DLD1 (cell line): Measurements from ENCODE around the gene SLC49A3.

ENCODE experiments used
- in situ Hi-C: cut with HindIII; loops from 2 replicates; pipeline ENCODE4 v1.10.0; 2017; ENCODE audit warnings: low sequenced_read_pairs

Gene SLC49A3

DNA sequence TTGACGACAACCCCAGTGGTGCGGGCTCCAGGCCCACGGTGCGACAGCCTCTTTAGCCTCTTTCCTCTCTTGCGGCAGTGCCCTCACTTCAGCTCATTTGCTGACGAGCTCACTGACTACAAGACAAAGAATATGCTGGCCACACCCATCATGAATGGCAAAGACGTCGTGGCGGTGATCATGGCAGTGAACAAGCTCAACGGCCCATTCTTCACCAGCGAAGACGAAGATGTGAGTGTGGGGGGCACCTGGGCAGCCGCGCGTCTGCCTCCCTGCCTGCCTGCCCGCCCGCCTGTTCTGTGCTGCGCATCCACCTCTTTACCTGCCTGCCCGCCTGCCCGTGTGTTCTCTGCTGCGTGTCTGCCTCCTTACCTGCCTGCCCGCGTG lies 54.4 kb downstream of the SLC49A3 start:
- in situ Hi-C loops, result no loop called here

DNA sequence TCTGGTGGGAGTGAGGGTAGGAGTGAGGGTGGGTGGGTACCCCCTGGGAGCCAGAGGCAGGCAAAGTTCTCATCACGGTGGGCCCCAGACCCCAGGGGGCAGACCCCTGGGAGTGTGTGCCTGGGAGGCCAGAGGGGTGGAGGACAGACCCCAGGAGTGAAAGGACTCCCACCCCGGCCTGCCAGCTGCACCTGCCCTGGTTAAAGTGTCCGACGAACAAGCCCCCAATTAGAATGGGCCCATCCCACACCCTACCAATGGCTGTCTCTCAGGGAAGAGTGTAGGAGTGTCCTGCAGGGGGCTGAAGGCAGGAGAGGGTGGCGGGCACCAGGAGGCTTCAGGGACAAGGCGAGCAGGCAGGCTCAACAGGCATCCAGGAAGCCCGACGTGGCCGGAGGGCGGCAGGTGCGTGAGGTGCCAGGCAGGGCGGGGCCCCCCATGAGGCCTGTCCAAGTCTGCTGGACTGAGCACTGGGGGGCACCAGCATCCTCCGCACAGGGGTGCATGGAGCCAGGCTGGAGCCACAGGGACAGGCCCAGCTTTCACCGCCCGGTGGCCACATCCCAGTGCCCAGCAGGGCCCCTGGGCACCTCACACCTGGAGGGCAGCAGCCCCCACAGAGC lies 54.9 kb downstream of the SLC49A3 start:
- in situ Hi-C loops, result no loop called here

DNA sequence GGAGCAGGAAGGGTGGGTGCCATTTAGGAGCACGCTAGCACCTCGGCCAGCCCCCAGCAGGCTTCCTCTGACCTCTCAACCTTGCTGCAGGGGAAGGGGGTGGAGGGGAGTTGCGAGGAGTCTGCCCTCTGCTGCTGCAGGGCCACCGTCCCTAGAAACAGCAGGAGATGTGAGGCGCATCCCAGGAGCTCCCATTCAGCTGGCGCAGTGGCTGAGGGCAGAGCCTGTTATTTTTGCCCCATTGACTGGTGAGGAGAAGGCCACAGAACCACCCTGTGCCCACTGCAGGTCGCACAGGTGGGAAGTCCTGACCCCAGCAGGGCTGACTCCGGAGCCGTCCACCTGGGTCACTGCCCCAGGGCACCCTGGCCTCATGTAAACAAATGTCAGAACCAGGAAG lies 55.5 kb downstream of the SLC49A3 start:
- in situ Hi-C loops, result no loop called here

DNA sequence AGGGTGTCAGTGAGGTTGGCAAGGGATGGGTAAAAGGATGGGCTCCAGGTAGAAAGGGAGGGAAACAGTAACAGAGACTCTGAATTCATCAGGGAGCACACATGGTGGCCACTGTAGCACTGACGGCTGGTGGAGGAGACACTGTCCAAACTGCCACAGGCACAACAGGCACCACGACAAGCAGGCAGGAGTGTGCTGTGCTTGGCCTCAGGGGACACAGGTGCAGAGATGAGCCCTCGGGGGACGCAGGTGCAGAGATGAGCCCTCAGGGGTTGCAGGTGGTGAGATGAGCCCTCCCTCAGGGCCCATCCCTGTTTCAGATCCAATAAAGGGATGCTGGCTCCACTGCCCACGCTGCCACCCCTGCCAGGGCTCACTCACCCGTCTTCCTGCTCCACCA lies 56.0 kb downstream of the SLC49A3 start:
- in situ Hi-C loops, result no loop called here

DNA sequence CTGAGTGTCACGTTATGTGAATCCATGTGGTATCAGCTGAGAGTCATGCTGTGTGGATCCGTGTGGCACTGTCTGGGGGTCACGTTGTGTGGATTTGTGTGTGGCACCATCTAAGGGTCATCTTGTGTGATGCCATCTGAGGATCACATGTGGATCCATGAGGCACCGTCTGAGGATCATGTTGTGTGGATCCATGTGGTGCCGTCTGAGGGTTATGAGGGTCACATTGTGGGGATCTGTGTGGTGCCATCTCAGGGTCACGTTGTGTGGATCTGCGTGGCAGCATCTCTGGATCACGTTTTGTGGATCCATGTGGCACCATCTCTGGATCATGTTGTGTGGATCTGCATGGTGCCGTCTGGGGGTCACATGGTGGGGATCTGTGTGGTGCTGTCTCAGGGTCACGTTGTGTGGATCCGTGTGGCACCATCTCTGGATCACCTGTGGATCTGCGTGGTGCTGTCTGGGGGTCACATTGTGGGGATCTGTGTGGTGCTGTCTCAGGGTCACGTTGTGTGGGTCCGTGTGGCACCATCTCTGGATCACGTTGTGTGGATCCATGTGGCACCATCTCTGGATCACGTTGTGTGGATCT lies 56.7 kb downstream of the SLC49A3 start:
- in situ Hi-C loops, result no loop called here
